Measurements from ENCODE around the gene MEGF6. TPM values are rescaled to one million over a fixed set of nuclear protein-coding genes. Genes with fewer than 3 reads are reported as not detected.

MEGF6 gene
- total and polyA plus RNA-seq, 2 donors (not counting 3 experiments of a cell fraction or from before 2014, with no cell fraction given), result 22.5 to 63.7 TPM

GRCh38 chr1:3551711-3552110 lies 59.6 kb downstream of the MEGF6 start:
- FAIRE-seq (no peak), DNase-seq (ENCODE audit: low read depth, low spot score) (no peak)
- BruUV-seq (replicated peaks), result no TSS peak
- ChIA-PET POLR2A (no interaction called here), CTCF (interaction anchor here (1.0 to 1.6 kb wide), 3 partner anchors 9 to 22 kb away, joined by 3 to 4 read pairs (median 3); no protein-coding TSS in a partner anchor)
- Histone ChIP-seq H3K27me3 (ENCODE audit: control insufficient read depth in 2 of 2, insufficient read depth in 2 of 2, low read length in 2 of 2) (no peaks in the 10 kb centered on the region), H3K79me2 (ENCODE audit: control insufficient read depth, insufficient read depth, low read length) (no peaks in the 10 kb centered on the region), H3K27ac (ENCODE audit: insufficient read depth, low read depth, low read length) (no peak overlapping the region), H2AFZ (ENCODE audit: low read depth, low read length) (no peak overlapping the region), H4K20me1 (replicated peaks; ENCODE audit: control insufficient read depth, extremely low read depth, insufficient read depth, low read length) (no peaks in the 10 kb centered on the region), H3K4me3 (replicated peaks in 1 of 3; ENCODE audit: insufficient read depth in 1 of 3, low read depth in 1 of 3, low read length in 3 of 3) (no peak overlapping the region), H3K4me2 (ENCODE audit: insufficient read depth, low read length) (no peak overlapping the region), H3K36me3 (ENCODE audit: control insufficient read depth in 2 of 2, extremely low read depth in 1 of 2, insufficient read depth in 2 of 2, low read length in 2 of 2) (no peaks in the 10 kb centered on the region), H3K9me1 (replicated peaks; ENCODE audit: control insufficient read depth, extremely low read depth, insufficient read depth, low read length) (no peaks in the 10 kb centered on the region), H3K9me3 (replicated peaks; ENCODE audit: control insufficient read depth, insufficient read depth, low read length) (no peaks in the 10 kb centered on the region), H3K4me1 (ENCODE audit: control insufficient read depth, extremely low read depth, insufficient read depth, low read length) (no peaks in the 10 kb centered on the region), H3K9ac (replicated peaks; ENCODE audit: extremely low read depth, insufficient read depth, low read length) (no peak overlapping the region)
- dilution Hi-C loops (cut with MboI; ENCODE audit: extremely low pct_ligation_motif_present, low sequenced_read_pairs), result no loop called here
- TF ChIP-seq POLR2A (IDR thresholded peaks at IDR 0.05; ENCODE audit: low read depth, low read length), result no peak
- no peak for TF ChIP-seq MYC (IDR thresholded peaks at IDR 0.05; ENCODE audit: low read depth, low read length)
- no peak for TF ChIP-seq CTCF (IDR thresholded peaks at IDR 0.05; ENCODE audit: extremely low read depth in 1 of 2, insufficient read depth in 1 of 2, low read depth in 1 of 2, low read length in 2 of 2)
- no peak for TF ChIP-seq FOS (IDR thresholded peaks at IDR 0.05; ENCODE audit: borderline replicate concordance, insufficient read depth, low read length)
- no peak for TF ChIP-seq POLR2AphosphoS5 (IDR thresholded peaks at IDR 0.05; ENCODE audit: insufficient read depth, low read depth, low read length)
- TF ChIP-seq JUN (IDR thresholded peaks at IDR 0.05; ENCODE audit: borderline replicate concordance, insufficient read depth, insufficient read length, low read depth), result no peak
- TF ChIP-seq EZH2 (IDR thresholded peaks at IDR 0.05; ENCODE audit: borderline replicate concordance, low read depth, low read length, severe bottlenecking), result no peak
- no peak for TF ChIP-seq MAX (IDR thresholded peaks at IDR 0.05; ENCODE audit: insufficient read depth, insufficient read length)
- no peak for TF ChIP-seq GATA2 (IDR thresholded peaks at IDR 0.05; ENCODE audit: insufficient read depth, insufficient read length, low read depth, low read length)
- intact Hi-C loops (cut with micrococcal nuclease), result no loop called here

Measured in endothelial cell of umbilical vein (primary cell).